Tibial nerve (tissue), 4 donors: ENCODE measurements around the gene SEC16A. TPM values are rescaled to one million over a fixed set of nuclear protein-coding genes. Genes with fewer than 3 reads are reported as not detected.

Source experiments
- DNase-seq, 2 donors: peaks; one replicate each; pipeline ENCODE4 v3.0.0-alpha.2; 2019; ENCODE audit warnings: low spot score in 2 of 2
- H3K27ac ChIP-seq, 4 donors: fragments of 200-600 bp; sonication (generic) in 3 of 4; one replicate each; pipeline ENCODE4 v1.5.1; 2017 to 2019; ENCODE audit warnings: mild to moderate bottlenecking in 1 of 4
- H3K27me3 ChIP-seq, 2 donors: fragments of 200-600 bp; sonication (generic) in 1 of 2; one replicate each; pipeline versions ENCODE4 v1.5.1 to v1.6.0; 2017 to 2019
- H3K36me3 ChIP-seq, 3 donors: fragments of 200-600 bp; sonication (generic); one replicate each; pipeline ENCODE4 v1.5.1; 2018 to 2019
- H3K4me1 ChIP-seq, 4 donors: fragments of 200-600 bp; sonication (generic) in 3 of 4; one replicate each; pipeline ENCODE4 v1.5.1; 2017 to 2019
- H3K4me3 ChIP-seq, 4 donors: fragments of 200-600 bp; sonication (generic) in 3 of 4; one replicate each; pipeline ENCODE4 v1.5.1; 2017 to 2019; ENCODE audit warnings: mild to moderate bottlenecking in 1 of 4, moderate library complexity in 1 of 4
- H3K9me3 ChIP-seq, 4 donors: fragments of 200-600 bp; sonication (generic) in 3 of 4; one replicate each; pipeline ENCODE4 v1.5.1; 2017 to 2019
- EP300 ChIP-seq, 2 donors: sonication (generic); formaldehyde crosslinking; IDR thresholded peaks; one replicate each; pipeline ENCODE4 v1.6.1; 2017; ENCODE audit warnings: antibody characterized with exemption in 2 of 2, mild to moderate bottlenecking in 1 of 2
- POLR2A ChIP-seq, 2 donors: fragments of 450-650 bp; IDR thresholded peaks; one replicate each; pipeline ENCODE4 v1.6.1; 2017; ENCODE audit warnings: antibody characterized with exemption in 2 of 2, mild to moderate bottlenecking in 2 of 2, moderate library complexity in 2 of 2
- WGBS, 2 donors: methylation state at CpG; one replicate each; pipeline ENCODE4 v1.1.5; 2018; 5-methylcytosine and 5-hydroxymethylcytosine counted together
- total RNA-seq, 4 donors: library from RNA; depleted of rRNA; stranded (reverse); fragments of >200 nt; gene quantifications; one replicate each; pipeline ENCODE4 v1.1.0, GENCODE V29; 2016
- TF ChIP-seq, protein P1 (sequence below), 5 experiments: fragments of 200-600 bp in 3 of 5; fragments of 450-650 bp in 2 of 5; sonication (generic) in 3 of 5; IDR thresholded peaks; one replicate each; pipeline ENCODE4 v1.5.1; 2016 to 2019; ENCODE audit warnings: antibody characterized with exemption in 5 of 5, mild to moderate bottlenecking in 3 of 5, moderate library complexity in 2 of 5

The SEC16A gene
- total RNA-seq, 4 donors from 2014 or later, result 45.8 to 67.5 (median 47.9) TPM

DNA sequence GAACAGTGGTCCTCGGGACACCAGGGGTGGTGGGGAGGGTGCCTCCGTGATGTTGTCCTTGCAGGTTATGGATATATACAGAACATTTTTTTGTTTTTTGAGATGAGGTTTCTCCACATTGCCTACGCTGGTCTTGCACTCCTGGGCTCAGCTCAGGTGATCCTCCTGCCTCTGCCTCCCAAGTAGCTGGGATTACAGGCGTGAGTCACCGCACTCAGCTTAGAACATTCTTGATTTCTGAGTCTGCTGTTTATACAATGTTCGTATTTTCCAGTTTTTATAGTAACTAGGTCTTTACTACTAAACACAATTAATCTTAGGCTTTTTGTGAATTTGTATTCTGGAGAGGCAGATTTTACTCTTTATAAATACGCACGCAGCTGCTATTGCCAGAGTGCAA is 66.4 kb downstream of the SEC16A start:
- Histone ChIP-seq H3K4me1 (peaks cover 0 to 18% (median 2%) of the 10 kb centered on the region in 4 donors), H3K27me3 (no peaks in the 10 kb centered on the region), H3K36me3 (peaks cover 10 to 90% (median 23%) of the 10 kb centered on the region in 3 donors), H3K27ac (peak overlapping the region in 1 of 4 donors; percentile 81), H3K9me3 (no peaks in the 10 kb centered on the region), H3K4me3 (no peak overlapping the region)
- 93 to 96% methylated on average over 8 of the region's 8 CpGs for WGBS, 2 donors
- DNase-seq, result no peak
- TF ChIP-seq, protein P1, sequence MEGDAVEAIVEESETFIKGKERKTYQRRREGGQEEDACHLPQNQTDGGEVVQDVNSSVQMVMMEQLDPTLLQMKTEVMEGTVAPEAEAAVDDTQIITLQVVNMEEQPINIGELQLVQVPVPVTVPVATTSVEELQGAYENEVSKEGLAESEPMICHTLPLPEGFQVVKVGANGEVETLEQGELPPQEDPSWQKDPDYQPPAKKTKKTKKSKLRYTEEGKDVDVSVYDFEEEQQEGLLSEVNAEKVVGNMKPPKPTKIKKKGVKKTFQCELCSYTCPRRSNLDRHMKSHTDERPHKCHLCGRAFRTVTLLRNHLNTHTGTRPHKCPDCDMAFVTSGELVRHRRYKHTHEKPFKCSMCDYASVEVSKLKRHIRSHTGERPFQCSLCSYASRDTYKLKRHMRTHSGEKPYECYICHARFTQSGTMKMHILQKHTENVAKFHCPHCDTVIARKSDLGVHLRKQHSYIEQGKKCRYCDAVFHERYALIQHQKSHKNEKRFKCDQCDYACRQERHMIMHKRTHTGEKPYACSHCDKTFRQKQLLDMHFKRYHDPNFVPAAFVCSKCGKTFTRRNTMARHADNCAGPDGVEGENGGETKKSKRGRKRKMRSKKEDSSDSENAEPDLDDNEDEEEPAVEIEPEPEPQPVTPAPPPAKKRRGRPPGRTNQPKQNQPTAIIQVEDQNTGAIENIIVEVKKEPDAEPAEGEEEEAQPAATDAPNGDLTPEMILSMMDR (IDR thresholded peaks at IDR 0.05), result no peak
- no peak for TF ChIP-seq POLR2A (IDR thresholded peaks at IDR 0.05)
- TF ChIP-seq EP300 (IDR thresholded peaks at IDR 0.05), result no peak

DNA sequence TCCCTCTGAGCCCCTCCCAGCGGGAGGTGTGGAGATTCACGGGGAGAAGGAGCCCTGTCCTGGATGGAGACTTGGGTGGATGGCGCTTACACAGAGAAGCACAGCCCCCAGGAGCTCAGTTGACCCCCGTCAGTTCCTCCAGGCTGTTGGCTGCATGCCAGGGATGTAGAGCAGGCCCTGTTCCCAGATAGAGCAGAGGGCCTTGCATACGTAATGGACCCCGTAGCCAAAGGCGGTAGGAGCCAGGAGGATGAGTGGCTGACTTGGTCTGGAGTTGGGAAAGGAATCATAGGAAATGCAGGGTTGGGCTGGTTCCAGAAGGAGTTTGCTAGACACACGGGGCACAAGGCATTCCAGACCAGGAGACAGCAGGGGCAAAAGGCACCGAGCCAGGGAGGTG is 69.9 kb downstream of the SEC16A start:
- Histone ChIP-seq H3K36me3 (peaks cover 6 to 57% (median 9%) of the 10 kb centered on the region in 3 donors), H3K9me3 (no peaks in the 10 kb centered on the region), H3K4me3 (no peak overlapping the region), H3K4me1 (peaks cover 0 to 41% (median 19%) of the 10 kb centered on the region in 4 donors), H3K27me3 (no peaks in the 10 kb centered on the region), H3K27ac (peak overlapping the region in 1 of 4 donors; percentile 93)
- DNase-seq, result no peak
- 63 to 71% methylated on average over 9 of the region's 9 CpGs for WGBS, 2 donors
- TF ChIP-seq POLR2A (IDR thresholded peaks at IDR 0.05) (no peak), EP300 (IDR thresholded peaks at IDR 0.05) (no peak)
- TF ChIP-seq, protein P1 (IDR thresholded peaks at IDR 0.05), result no peak

DNA sequence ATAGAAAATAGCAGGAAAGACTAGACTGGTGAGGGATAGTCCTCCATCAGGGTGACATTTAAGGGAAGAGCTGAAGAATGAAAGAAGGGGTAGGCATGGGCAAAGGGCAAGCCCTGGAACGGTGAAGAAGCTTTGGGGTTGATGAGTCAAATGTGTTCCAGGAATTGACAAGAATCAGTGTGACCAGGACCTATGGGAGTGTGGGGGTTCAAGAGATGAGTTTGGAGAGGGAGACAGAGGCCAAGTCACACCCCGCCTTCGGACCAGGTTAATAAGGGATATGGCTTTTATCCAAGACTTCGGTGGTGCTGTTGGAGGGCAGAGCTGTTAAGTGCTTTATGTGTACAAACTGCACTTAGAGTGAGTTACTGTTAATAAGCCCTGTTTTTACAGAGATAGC is 71.5 kb downstream of the SEC16A start:
- Histone ChIP-seq H3K27me3 (no peaks in the 10 kb centered on the region), H3K27ac (peak overlapping the region; percentile 86 to 96 (median 94)), H3K4me1 (peaks cover 0 to 42% (median 19%) of the 10 kb centered on the region in 4 donors), H3K36me3 (peaks cover 9 to 57% (median 12%) of the 10 kb centered on the region in 3 donors), H3K9me3 (no peaks in the 10 kb centered on the region), H3K4me3 (peak overlapping the region; percentile 82 to 97 (median 87))
- no peak for TF ChIP-seq EP300 (IDR thresholded peaks at IDR 0.05)
- TF ChIP-seq, protein P1 (IDR thresholded peaks at IDR 0.05), result no peak
- no peak for TF ChIP-seq POLR2A (IDR thresholded peaks at IDR 0.05)
- DNase-seq, result no peak
- WGBS, 2 donors, result 41 to 46% methylated on average over 4 of the region's 4 CpGs

DNA sequence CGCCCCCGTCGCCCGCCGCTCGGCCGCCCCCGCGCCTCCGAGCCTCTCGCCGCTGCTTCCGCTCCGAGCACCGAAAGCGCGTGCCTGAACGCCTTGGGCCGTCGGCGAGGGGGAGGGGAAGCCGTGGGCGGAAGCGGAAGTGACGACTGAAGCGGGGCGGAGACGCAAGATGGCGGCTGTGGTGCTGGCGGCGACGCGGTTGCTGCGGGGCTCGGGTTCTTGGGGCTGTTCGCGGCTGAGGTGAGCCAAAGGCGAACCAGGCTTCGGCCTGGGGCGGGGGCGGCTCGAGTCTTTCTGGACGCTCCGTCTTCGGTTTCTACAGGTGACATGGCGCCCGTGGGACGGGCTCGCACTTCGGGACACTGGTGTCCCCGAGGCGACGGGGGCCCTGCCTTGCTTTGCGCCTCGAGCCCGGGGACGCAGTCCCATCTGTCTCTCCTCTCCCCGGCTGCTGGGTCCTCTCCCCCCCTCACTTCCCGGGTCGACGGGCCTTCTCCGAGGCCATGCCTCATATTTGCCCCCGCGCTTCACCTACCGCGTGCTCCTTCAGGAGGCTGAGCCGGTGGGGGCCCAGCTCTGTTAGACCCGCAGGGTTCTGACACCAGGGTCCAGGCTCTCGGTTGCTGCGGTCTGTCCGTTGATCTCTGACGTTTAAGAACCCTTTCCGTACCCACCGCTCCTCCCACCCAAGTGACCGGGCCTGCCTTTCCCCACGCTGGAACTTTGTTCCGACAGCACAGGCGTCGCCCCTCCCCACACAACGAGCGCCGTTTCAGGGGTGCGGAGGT is 72.1 kb downstream of the SEC16A start, which contains the start of the genes ENTR1 and PMPCA:
Gene ENTR1, minus strand, starts transcription at position 115 of the 788 bp plus-strand sequence. CDS start 217 bp downstream, outside the sequence.
Gene PMPCA, plus strand, starts transcription at position 159 of the 788 bp plus-strand sequence. Its CDS starts 11 bp downstream, at position 170.
- no peaks in the 10 kb centered on the region for H3K27me3 ChIP-seq
- TF ChIP-seq, protein P1 (IDR thresholded peaks at IDR 0.05), result peak in 1 of 5 experiments; percentile 24
- TF ChIP-seq POLR2A (IDR thresholded peaks at IDR 0.05) (peak; percentile 77 to 89), EP300 (IDR thresholded peaks at IDR 0.05) (peak; percentile 89 to 99)
- H3K36me3 ChIP-seq, result peaks cover 8 to 57% (median 9%) of the 10 kb centered on the region in 3 donors
- peak within 1 kb of the TSS; percentile 86 to 96 (median 94) for H3K27ac ChIP-seq
- peaks cover 0 to 42% (median 19%) of the 10 kb centered on the region in 4 donors for H3K4me1 ChIP-seq
- peak within 1 kb of the TSS; percentile 82 to 97 (median 87) for H3K4me3 ChIP-seq
- WGBS, 2 donors, result 0 to 1% methylated on average over 51 to 76 of the region's 83 CpGs
- no peaks in the 10 kb centered on the region for H3K9me3 ChIP-seq
- DNase-seq, result peak; percentile 85 to 91
